Bronchial epithelial cell (primary cell): ENCODE measurements around the gene DDOST. TPM values are rescaled to one million over a fixed set of nuclear protein-coding genes. Genes with fewer than 3 reads are reported as not detected.

Experiments used
- DNase-seq: peaks from one replicate; pipeline ENCODE4 v3.0.0-alpha.2; 2010; ENCODE audit warnings: low read depth
- FAIRE-seq: peaks from 2 replicates; lab custom pipeline; 2011; peaks lifted over from hg19 to GRCh38; lab: Jason Lieb, UNC
- H3K27me3 ChIP-seq: 2 replicates; pipeline ENCODE4 v1.5.1; 2011; ENCODE audit warnings: low read length; ENCODE audit not compliant: control insufficient read depth, insufficient read depth
- H3K36me3 ChIP-seq: 2 replicates; pipeline ENCODE4 v1.5.1; 2011; ENCODE audit warnings: low read length; ENCODE audit not compliant: control insufficient read depth, insufficient read depth
- H3K4me3 ChIP-seq: 2 replicates; pipeline ENCODE4 v1.5.1; 2011; ENCODE audit warnings: mild to moderate bottlenecking, low read depth, low read length, control low read depth
- total RNA-seq: library from RNA; depleted of rRNA; stranded (reverse); fragments of >200 nt; gene quantifications from 2 replicates; pipeline ENCODE4 v1.2.1, GENCODE V29; 2014
- TF ChIP-seq, protein P1 (sequence below): IDR thresholded peaks from 2 replicates; pipeline ENCODE4 v1.5.1; 2011; ENCODE audit warnings: mild to moderate bottlenecking, moderate library complexity, low read length, control low read depth, inconsistent platforms; ENCODE audit not compliant: insufficient read depth, severe bottlenecking

Gene DDOST
- 288 and 346 TPM in 2 replicates for total RNA-seq

DNA sequence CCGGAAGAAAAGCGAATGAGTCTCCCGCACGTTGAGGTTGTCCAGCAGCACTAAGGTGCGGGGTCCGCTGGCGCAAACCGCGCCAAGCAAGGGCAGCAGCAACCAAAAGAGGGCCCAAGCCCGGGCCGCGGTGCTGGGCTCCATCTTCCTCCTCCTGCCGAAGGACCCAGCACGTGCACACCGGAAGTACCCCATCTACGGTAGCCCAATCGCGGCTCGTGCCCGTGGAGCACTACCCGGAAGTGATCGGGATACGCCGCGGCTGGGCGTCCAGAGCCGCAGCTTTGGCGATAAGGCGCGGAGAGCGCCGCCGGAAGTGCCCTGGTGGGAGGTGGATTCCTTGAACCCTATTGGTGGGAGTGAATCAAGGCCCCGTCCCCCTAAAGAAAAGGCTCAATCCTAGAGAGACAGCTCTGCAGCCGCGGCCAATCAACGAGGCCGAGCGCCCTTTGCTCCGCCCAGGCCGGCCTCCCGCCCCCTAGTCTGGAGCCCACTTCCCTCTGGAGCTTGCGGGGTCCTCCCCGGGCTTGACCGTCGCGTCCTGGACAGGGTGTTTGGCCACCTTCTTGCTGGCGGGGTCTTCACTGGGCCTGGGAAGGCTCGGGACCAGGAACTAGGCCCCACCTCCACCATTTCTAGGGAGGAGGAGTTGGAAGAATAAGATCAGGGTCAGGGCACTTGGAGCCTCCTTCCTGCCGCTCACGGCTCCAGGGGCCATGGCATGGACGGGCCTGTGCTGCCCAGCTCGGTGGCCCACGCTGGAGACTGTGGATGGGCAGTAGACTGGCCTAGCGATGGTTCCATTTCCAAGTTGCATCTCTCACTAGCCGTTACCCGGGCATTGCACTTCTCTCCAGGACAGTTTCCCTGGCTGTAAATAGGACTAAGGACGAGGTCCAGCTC, at the start of gene DDOST:
TSS of gene DDOST (minus strand) at position 163 of the 903 bp plus-strand sequence. CDS start at position 144, 19 bp downstream.
- Histone ChIP-seq H3K36me3 (peaks cover 5% of the 10 kb centered on the region), H3K4me3 (peak within 1 kb of the TSS; percentile 77), H3K27me3 (no peaks in the 10 kb centered on the region)
- FAIRE-seq (no peak), DNase-seq (peak; percentile 95)
- TF ChIP-seq, protein P1, sequence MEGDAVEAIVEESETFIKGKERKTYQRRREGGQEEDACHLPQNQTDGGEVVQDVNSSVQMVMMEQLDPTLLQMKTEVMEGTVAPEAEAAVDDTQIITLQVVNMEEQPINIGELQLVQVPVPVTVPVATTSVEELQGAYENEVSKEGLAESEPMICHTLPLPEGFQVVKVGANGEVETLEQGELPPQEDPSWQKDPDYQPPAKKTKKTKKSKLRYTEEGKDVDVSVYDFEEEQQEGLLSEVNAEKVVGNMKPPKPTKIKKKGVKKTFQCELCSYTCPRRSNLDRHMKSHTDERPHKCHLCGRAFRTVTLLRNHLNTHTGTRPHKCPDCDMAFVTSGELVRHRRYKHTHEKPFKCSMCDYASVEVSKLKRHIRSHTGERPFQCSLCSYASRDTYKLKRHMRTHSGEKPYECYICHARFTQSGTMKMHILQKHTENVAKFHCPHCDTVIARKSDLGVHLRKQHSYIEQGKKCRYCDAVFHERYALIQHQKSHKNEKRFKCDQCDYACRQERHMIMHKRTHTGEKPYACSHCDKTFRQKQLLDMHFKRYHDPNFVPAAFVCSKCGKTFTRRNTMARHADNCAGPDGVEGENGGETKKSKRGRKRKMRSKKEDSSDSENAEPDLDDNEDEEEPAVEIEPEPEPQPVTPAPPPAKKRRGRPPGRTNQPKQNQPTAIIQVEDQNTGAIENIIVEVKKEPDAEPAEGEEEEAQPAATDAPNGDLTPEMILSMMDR: peak; percentile 72

- no peaks in the 10 kb centered on the region for H3K36me3 ChIP-seq
- DNase-seq (no peak), FAIRE-seq (no peak)
- TF ChIP-seq, protein P1: no peak
- H3K27me3 ChIP-seq: no peaks in the 10 kb centered on the region
- H3K4me3 ChIP-seq: no peak overlapping the region
These were observed 49.5 kb upstream of the DDOST start for GRCh38 chr1:20710469-20711284.

DNA sequence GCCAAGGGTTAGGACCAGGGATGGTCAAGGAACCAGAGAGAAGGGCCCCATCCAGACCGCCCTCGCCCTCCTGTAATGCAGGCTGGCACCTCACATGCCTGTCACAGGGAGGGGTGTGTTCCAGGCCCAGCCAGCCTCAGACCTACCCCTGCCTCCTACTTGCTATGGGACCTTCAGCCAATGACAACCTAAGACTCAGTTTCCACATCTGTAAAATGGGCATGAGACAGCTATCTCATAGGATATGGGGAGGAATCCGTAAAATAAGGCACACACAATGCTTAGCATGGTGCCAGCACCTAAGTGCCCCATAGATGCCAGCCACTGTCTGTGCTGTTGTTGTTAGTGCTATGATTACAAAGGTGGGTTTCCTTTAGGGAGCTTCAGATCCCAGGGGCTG, 48.7 kb upstream of the DDOST start:
- TF ChIP-seq, protein P1: no peak

DNA sequence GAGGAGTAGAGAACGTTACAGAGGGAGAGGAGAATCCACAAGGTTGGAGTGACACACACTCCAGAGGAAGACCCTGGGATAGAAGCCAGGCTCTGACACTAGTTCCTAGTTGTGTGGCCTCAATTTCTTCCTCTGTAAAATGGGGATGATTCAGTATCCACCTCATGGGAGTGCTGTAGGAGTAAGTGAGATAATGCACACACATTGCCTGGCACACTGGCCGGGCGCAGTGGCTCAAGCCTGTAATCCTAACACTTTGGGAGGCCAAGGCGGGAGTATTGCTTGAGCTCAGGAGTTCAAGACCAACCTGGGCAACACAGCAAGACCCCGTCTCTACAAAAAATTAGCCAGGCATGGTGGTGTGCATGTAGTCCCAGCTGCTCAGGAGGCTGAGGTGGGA, 47.7 kb upstream of the DDOST start:
- H3K4me3 ChIP-seq: no peak overlapping the region
- no peak for FAIRE-seq
- no peaks in the 10 kb centered on the region for H3K27me3 ChIP-seq
- H3K36me3 ChIP-seq: no peaks in the 10 kb centered on the region
- TF ChIP-seq, protein P1: no peak
- no peak for DNase-seq

More for the DNA sequence above, 48.7 kb upstream of the DDOST start:
- Histone ChIP-seq H3K27me3 (no peaks in the 10 kb centered on the region), H3K36me3 (no peaks in the 10 kb centered on the region), H3K4me3 (no peak overlapping the region)
- DNase-seq: no peak
- FAIRE-seq: no peak

- TF ChIP-seq, protein P1: no peak
- Histone ChIP-seq H3K27me3 (no peaks in the 10 kb centered on the region), H3K36me3 (no peaks in the 10 kb centered on the region), H3K4me3 (no peak overlapping the region)
- DNase-seq: no peak
- FAIRE-seq: no peak
These were observed 46.9 kb upstream of the DDOST start for GRCh38 chr1:20708057-20708456.
